ENCODE results near the gene CSF2.
"Not testable (repeated sequence)": the region's sequence is repeated elsewhere in the genome, so short reads cannot be mapped to it uniquely, and the experiment has no call there.

The CSF2 gene

GRCh38 chr5:132094393-132095076, 20.9 kb downstream of the CSF2 start:
- no peak for DNase-seq

DNA sequence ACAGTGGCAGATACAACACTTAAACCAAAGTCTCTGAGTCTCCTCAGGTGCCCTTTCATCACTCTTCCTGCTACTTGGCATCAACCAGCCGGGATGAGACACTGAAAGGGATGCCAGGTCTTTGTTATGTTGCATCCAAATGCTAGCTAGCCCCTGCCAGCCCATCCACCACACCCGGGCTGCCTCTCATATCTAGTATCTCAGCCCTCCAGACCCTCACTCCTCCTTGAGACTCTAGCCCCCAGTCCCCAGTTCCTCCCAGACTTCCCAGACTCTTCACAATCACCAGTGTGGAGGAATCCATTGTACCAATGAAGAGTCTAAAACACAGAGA, 21.5 kb downstream of the CSF2 start:
- no peak for DNase-seq

DNA sequence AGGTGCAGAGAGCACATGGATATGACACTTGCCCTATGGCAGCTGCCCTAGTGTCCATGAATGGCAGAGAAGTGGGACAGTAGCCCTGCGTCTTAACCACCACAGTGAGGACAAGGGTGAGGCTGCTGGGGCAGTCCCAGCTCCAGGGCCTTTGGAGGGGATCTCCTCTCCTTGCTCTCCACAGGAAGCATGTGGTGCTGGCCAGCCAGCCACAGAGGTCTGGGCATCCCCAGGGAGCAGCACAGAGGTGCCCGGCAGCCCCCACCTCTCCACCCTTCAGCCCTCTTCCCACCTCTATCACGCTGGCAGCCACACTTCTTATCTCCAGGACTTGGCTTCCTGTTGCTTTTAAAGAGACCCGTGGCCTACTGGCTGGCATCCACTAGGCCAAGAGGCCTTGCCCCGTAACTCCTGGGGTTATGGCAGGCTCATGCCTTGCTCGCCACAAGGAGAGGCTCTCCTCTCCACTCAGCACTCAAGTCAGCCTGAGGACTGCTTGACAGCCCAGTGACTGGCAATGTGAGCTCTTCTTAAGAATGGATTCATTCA, 21.9 kb downstream of the CSF2 start:
- no peak for DNase-seq

GRCh38 chr5:132096904-132097303, 23.3 kb downstream of the CSF2 start:
- DNase-seq, result no peak

- DNase-seq, result no peak
These were observed 24.6 kb downstream of the CSF2 start for GRCh38 chr5:132098151-132098594.

DNA sequence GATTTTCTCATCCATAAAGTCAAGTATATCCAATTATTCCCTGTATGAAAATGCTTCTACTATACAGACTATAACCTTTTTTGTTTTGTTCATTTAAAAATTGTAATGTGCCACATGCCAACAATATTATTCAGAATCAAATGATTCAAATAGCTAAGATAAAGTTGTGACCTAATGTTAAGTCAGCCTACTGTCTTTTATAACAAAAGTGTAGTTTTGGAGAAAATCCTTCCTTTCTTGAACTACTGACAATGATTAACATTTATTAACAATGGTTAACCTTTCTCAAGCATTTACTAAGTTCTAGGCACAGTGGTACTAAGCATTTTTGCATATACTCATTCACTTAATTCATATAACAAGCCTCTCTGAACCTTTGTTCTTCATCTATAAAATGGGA, 25.0 kb downstream of the CSF2 start:
- no peak for DNase-seq

- no peak for DNase-seq
These were observed 25.6 kb downstream of the CSF2 start for GRCh38 chr5:132099076-132099748.

GRCh38 chr5:132099905-132100304, 26.3 kb downstream of the CSF2 start:
- DNase-seq, result no peak

GRCh38 chr5:132100672-132101261, 27.2 kb downstream of the CSF2 start:
- no peak for DNase-seq

DNA sequence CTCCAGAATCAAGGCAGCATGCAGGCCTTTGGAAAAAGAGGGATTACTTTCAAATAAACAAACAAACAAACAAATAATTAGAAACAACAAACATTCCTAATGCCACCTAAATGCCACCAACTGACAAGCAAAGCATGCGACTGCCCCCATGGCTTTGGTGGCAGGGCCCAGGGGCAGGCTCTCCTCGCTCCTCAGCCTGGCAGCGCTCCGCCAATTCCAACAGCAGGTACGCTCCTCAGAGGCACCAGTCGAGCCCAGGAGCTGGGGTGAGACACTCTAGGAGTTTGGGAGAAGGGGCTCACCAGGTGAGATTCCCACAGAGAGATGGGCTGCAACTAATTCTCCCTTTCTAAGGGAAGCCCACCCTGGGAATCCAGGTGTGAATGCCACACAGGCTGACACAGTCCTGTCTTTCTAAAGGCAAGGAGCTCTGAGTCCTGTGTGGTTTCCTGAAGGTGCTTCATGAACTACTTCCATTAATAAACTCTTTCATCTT, 27.8 kb downstream of the CSF2 start:
- DNase-seq, result no peak

DNA sequence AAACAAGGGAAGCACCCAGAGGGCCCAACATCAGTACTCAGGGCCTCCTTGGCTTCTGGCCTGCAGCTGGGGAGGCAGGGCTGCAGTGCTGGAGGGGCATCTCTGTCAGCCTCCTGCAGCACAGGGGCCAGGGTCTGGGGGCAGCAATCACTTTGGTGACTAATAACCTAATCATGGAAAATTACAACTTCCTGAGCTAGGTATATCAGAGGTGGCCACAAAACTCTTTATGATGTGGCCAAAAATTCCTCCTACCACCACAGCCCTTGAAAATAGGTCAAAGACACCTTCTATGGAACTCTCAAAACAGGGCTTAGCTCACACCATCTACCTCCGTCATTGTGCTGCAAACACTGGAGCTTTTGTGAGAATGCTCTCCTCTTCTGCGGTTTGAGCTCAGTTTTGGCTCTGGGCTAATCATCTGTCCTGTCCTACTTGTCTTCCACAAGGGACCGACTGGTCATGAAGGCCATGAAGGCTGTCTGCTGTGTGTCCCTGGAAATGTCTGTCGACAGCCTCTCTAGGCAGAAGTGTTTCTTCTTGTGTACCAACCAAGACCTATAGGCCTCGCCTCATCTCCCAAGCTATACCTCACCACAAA, 28.6 kb downstream of the CSF2 start:
- DNase-seq, result no peak

DNA sequence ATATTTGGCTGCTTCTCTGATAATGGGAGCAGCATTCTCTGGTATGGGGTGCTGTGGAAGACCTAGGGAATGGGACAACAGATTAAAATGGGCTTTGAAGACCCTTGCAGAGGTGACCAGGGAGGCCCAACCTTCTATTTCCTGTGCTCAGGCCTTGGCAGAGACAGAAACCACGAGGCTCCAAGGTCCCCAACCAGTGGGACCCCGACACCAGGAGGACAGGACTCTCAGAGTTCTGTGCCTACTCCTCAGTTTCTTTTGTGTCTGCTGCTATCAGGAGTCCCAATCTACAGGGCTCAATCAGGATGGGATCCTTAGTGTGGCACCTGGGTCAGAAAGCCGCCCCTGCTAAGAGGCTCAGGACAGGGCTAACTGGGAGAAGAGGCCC, 29.3 kb downstream of the CSF2 start:
- no peak for DNase-seq

DNA sequence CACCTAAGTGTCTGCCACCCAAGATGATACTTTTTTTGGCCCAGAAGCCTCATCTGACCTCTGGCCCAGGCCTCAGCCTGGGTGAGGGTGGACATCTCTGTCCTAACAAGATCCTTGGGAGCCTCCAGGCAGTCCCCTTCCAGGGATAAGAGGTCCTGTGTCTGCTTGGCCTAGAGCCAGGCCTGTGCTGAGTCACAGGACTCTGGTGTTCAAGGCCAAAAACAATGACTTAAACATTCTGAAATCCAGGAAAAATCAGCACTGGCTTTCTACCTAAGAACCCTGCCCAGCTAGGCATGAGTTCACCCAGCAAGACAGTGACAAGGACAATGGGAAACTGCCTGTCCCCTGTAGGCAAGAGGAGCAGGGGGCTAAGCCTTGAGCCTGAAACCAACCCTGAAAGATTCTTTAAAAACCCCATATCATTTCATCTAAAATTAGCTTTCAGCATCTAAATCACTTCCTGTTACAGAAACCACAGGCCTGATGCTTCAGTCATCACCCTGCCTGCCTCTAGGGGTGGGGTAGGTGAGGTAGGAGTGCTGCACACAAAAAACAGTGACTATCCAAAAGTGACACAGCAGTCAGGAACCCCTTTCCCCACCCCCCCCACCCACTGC, 29.9 kb downstream of the CSF2 start:
- no peak for DNase-seq

DNA sequence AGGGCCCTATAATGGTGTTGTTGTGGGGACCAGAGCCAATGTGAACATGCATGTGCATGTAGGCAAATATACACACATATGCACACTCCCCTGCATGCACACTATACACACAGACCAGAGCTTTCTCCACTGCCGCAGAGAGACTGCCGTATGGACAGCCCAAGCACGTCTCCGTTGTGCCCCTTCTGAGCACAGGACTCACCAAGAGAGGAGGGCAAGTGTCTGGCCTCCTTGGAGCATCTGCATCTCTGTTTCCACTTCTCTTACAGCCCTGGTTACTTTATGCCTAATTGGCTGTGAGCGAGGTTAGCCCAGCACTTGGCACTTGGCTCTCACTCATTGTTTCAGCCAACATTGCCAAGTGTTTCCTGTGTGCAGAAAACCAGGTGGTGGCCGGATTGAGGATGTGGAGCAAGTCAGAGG, 30.4 kb downstream of the CSF2 start:
- no peak for DNase-seq

- DNase-seq, result no peak
These were observed 31.0 kb downstream of the CSF2 start for GRCh38 chr5:132104556-132104955.

DNA sequence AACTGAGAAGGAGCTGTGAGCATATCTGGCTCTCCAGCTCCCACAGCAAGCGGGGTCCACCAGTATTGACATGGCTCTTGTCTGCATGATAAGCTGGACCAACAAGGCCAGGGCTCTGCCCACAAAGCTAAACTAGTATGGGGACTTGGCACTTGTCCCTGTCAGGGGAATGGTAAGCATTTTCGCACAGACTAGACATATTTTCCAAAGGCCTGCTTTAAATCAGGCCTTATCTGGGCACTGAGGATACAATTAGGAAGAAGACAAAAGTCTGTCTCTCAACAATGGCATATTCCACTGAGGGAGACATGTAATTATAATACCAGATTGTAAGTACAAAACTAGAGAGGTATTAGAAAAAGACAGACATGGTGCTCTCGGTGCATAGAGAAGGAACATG, 32.1 kb downstream of the CSF2 start:
- no peak for DNase-seq

GRCh38 chr5:132108495-132108894, 34.9 kb downstream of the CSF2 start:
- not testable (repeated sequence) for DNase-seq

DNA sequence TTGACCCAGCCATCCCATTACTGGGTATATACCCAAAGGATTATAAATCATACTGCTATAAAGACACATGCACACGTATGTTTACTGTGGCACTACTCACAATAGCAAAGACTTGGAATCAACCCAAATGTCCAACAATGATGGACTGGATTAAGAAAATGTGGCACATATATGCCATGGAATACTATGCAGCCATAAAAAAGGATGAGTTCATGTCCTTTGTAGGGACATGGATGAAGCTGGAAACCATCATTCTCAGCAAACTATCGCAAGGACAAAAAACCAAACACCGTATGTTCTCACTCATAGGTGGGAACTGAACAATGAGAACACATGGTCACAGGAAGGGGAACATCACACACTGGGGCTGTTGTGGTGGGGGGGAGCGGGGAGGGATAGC, 35.4 kb downstream of the CSF2 start:
- DNase-seq, result not testable (repeated sequence)

GRCh38 chr5:132109494-132110053, 36.0 kb downstream of the CSF2 start:
- DNase-seq, result no peak

- no peak for DNase-seq
These were observed 36.6 kb downstream of the CSF2 start for GRCh38 chr5:132110195-132110594.

- DNase-seq, result no peak
These were observed 37.3 kb downstream of the CSF2 start for GRCh38 chr5:132110930-132111329.

DNA sequence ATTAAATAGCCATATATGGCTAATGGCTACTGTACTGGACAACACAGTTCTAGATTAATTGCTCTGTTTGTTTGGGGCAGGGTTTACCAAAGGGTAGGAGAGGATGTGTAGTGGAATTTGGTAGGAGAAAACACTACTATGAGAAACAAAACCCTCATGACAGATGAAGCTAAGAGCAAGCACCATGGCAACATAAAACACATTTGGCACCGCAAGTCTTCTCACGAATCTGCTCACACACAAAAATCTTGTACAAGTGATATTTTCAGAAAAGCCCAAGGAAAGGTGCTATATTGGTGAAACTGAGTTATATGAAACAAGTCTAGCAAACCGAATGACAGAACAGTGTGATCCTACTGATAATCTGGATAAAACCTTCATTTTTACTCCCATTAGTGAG, 38.5 kb downstream of the CSF2 start:
- no peak for DNase-seq

Data from NCI-H1436 (cell line).